PC-9 (cell line): ENCODE data around the gene ABCE1. TPM values are rescaled to one million over a fixed set of nuclear protein-coding genes. Genes with fewer than 3 reads are reported as not detected.

Experiments
- Bru-seq: library from RNA; stranded (reverse); fragments of 400-500 nt; gene quantifications from one replicate; lab custom pipeline; 2021; lab: Mats Ljungman, UMichigan
- BruChase-seq, 2 experiments: library from RNA; stranded (reverse); fragments of 400-500 nt; gene quantifications; one replicate each; lab custom pipeline; 2021; lab: Mats Ljungman, UMichigan
- BruUV-seq: library from RNA; stranded (reverse); fragments of 400-500 nt; replicated peaks from 2 replicates; lab custom pipeline; 2021; lab: Mats Ljungman, UMichigan
- CTCF ChIA-PET: fragments of 300-600 bp; sonication (Branson Sonifier 250); formaldehyde crosslinking; loops from one replicate; lab custom pipeline; 2022; ENCODE audit warnings: antibody characterized with exemption; lab: Charles Lee
- POLR2A ChIA-PET: fragments of 300-600 bp; sonication (Branson Sonifier 250); formaldehyde crosslinking; loops from one replicate; lab custom pipeline; 2022; ENCODE audit warnings: antibody characterized with exemption; ENCODE audit not compliant: unreplicated experiment; lab: Charles Lee
- DNase-seq, 2 experiments: peaks; one replicate each; pipeline versions ENCODE4 v3.0.0 to v3.0.0-alpha.2; 2015 to 2022; ENCODE audit warnings: mixed read lengths in 1 of 2
- H2AFZ ChIP-seq: fragments of 200-600 bp; sonication (generic); 2 replicates; pipeline ENCODE4 v1.8.1; 2017; ENCODE audit warnings: antibody characterized with exemption
- H3F3A ChIP-seq: fragments of 200-600 bp; sonication (generic); 2 replicates; pipeline ENCODE4 v1.8.1; 2017; ENCODE audit warnings: antibody characterized with exemption, mild to moderate bottlenecking, low read depth; ENCODE audit not compliant: insufficient read depth
- H3K27ac ChIP-seq: fragments of 200-600 bp; sonication (generic); 2 replicates; pipeline ENCODE4 v1.6.1; 2016; ENCODE audit warnings: mixed run types
- H3K27me3 ChIP-seq: fragments of 200-600 bp; sonication (generic); 2 replicates; pipeline ENCODE4 v1.6.1; 2016; ENCODE audit warnings: low read depth, mixed run types; ENCODE audit not compliant: insufficient read depth
- H3K36me3 ChIP-seq: fragments of 200-600 bp; sonication (generic); 2 replicates; pipeline ENCODE4 v1.6.1; 2016; ENCODE audit warnings: low read depth, mixed run types
- H3K4me1 ChIP-seq: fragments of 200-600 bp; sonication (generic); replicated peaks from 2 replicates; pipeline ENCODE4 v1.6.1; 2016; ENCODE audit warnings: mixed run types; ENCODE audit not compliant: insufficient read depth
- H3K4me2 ChIP-seq: fragments of 200-600 bp; sonication (generic); 2 replicates; pipeline ENCODE4 v1.6.1; 2017; ENCODE audit warnings: mixed run types
- H3K4me3 ChIP-seq: fragments of 200-600 bp; sonication (generic); 2 replicates; pipeline ENCODE4 v1.6.1; 2016; ENCODE audit warnings: mixed run types
- H3K79me2 ChIP-seq: fragments of 200-600 bp; sonication (generic); 2 replicates; pipeline ENCODE4 v1.6.1; 2017; ENCODE audit warnings: low read depth, mixed run types
- H3K9me2 ChIP-seq: fragments of 200-600 bp; sonication (generic); 2 replicates; pipeline ENCODE4 v1.8.1; 2017; ENCODE audit warnings: mild to moderate bottlenecking; ENCODE audit not compliant: insufficient read depth
- H3K9me3 ChIP-seq: fragments of 200-600 bp; sonication (generic); 2 replicates; pipeline ENCODE4 v1.8.1; 2016; ENCODE audit warnings: low read depth; ENCODE audit not compliant: insufficient read depth
- H4K20me1 ChIP-seq: fragments of 200-600 bp; sonication (generic); 2 replicates; pipeline ENCODE4 v1.8.1; 2017; ENCODE audit not compliant: insufficient read depth
- EZH2 ChIP-seq: fragments of 200-600 bp; sonication (generic); IDR thresholded peaks from 2 replicates; pipeline ENCODE4 v1.8.0; 2017; ENCODE audit warnings: antibody characterized with exemption, low read depth
- intact Hi-C: fragments of 100-400 bp; cut with micrococcal nuclease; formaldehyde crosslinking; loops from one replicate; pipeline ENCODE4 v1.10.0; 2022; ENCODE audit not compliant: unreplicated experiment
- long read RNA-seq: library from polyadenylated mRNA; stranded (forward); transcript quantifications from one replicate; pipeline ENCODE4 v2.0.0, GENCODE V29; 2022
- total RNA-seq: library from RNA; stranded (reverse); gene quantifications from 2 replicates; pipeline ENCODE4 v1.2.3, GENCODE V29; 2021
- TF ChIP-seq, protein P1 (sequence below): fragments of 200-600 bp; sonication (generic); conservative IDR thresholded peaks from 2 replicates; pipeline ENCODE4 v1.6.1; 2017; ENCODE audit warnings: mixed run types, antibody characterized with exemption, mild to moderate bottlenecking, moderate library complexity

ABCE1 gene
- total RNA-seq (55.1 and 60.6 TPM in 2 replicates), Bru-seq, nascent RNA (percentile 94 among the genes with signal in this experiment), BruChase-seq, experiment 1, labeled RNA remaining after a 2-hour chase (percentile 87 among the genes with signal in this experiment), BruChase-seq, experiment 2, labeled RNA remaining after a 6-hour chase (percentile 96 among the genes with signal in this experiment)
- long read RNA-seq, transcript ABCE1-201 (18 exons, 3,921 nt): major isoform, 46 of 63 reads
- long read RNA-seq, partial matches to known transcripts: 5 of 63 reads
- long read RNA-seq, other reads (novel, unspliced or antisense): 11 of 63 reads

DNA sequence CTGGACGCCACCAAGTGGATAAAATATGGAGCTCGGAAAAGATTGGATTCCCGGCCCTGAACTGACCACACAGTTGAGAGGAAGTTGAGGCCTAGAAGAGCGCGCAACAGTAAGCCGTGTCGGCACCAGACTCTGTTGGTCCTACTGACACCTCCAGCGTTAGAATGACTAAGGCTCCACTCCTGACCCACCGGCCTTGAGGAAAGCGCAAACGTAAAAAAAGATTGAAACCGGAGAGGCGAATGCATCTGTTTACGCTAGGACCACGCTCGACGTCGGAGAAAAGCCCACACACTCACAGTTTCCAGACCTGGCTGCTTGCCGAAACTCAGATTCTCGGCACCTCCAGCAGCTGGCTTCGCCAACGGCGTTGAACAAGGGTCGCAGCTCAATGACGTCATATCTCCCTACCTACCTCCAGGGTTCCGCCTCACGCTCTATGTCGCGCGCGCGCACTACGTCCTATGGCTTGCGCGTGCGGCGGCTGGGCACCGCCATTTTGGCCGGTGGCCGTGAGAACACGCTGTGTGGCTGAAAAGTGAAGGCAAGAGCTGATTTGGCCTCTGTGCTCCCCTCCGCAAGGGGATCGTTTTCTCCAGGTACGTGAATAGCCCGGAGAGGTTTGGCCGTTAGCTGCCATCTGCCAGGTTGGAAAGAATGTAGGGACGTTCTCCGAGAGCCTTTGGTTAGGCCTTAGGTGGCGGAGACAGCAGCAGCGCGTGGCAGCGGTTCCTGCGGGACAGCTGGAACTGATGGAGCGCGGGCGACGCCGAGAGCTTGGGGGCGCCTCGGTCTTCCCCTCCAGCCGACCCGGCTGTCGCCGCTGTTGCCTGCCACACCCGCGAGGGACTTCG lies at the start of gene ABCE1, which contains the start of gene ANAPC10:
Gene ABCE1, plus strand, starts transcription at position 491 of the 854 bp plus-strand sequence. CDS start 6,102 bp downstream, outside the sequence.
Gene ANAPC10, minus strand, starts transcription at position 376 of the 854 bp plus-strand sequence. CDS start 2,097 bp downstream, outside the sequence.
- DNase-seq: peak; percentile 86 to 90
- Histone ChIP-seq H3K27me3 (no peaks in the 10 kb centered on the region), H4K20me1 (peaks cover 20% of the 10 kb centered on the region), H3K4me2 (peak within 1 kb of the TSS; percentile 87), H3K9me2 (no peaks in the 10 kb centered on the region), H3K4me1 (peaks cover 20% of the 10 kb centered on the region), H3K79me2 (peaks cover 81% of the 10 kb centered on the region), H3K36me3 (0 out of 2 replicates have a peak, but pooled peaks cover 25% of the 10 kb centered on the region), H3K9me3 (no peaks in the 10 kb centered on the region), H3K27ac (peak within 1 kb of the TSS; percentile 82), H3F3A (peaks cover 7% of the 10 kb centered on the region; the same call in 1 of the 2 replicates), H3K4me3 (peak within 1 kb of the TSS; percentile 78), H2AFZ (peak within 1 kb of the TSS; percentile 94)
- CTCF ChIA-PET: interaction anchor here (0.6 kb wide), 1 partner anchor 84 kb away, joined by 5 read pairs; no protein-coding TSS in a partner anchor
- POLR2A ChIA-PET: interaction anchor here (0.5 to 0.7 kb wide), 9 partner anchors 31 to 1550 kb away, joined by 3 to 8 read pairs (median 4); no protein-coding TSS in a partner anchor
- TF ChIP-seq, protein P1, sequence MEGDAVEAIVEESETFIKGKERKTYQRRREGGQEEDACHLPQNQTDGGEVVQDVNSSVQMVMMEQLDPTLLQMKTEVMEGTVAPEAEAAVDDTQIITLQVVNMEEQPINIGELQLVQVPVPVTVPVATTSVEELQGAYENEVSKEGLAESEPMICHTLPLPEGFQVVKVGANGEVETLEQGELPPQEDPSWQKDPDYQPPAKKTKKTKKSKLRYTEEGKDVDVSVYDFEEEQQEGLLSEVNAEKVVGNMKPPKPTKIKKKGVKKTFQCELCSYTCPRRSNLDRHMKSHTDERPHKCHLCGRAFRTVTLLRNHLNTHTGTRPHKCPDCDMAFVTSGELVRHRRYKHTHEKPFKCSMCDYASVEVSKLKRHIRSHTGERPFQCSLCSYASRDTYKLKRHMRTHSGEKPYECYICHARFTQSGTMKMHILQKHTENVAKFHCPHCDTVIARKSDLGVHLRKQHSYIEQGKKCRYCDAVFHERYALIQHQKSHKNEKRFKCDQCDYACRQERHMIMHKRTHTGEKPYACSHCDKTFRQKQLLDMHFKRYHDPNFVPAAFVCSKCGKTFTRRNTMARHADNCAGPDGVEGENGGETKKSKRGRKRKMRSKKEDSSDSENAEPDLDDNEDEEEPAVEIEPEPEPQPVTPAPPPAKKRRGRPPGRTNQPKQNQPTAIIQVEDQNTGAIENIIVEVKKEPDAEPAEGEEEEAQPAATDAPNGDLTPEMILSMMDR: no peak
- TF ChIP-seq EZH2: no peak
- TSS peak; percentile 64 for BruUV-seq
- intact Hi-C loops: loop anchor here (5.0 kb wide), 1 partner anchor 519 kb away; the partner anchor contains the start of gene MMAA

- H3K4me2 ChIP-seq: no peak overlapping the region
- no peaks in the 10 kb centered on the region for H3K36me3 ChIP-seq
- H3K4me1 ChIP-seq: no peaks in the 10 kb centered on the region
- H3K9me2 ChIP-seq: no peaks in the 10 kb centered on the region
- no peak overlapping the region for H2AFZ ChIP-seq
- no peaks in the 10 kb centered on the region for H4K20me1 ChIP-seq
- intact Hi-C loops: no loop called here
- H3F3A ChIP-seq: no peaks in the 10 kb centered on the region
- TF ChIP-seq, protein P1: no peak
- no peaks in the 10 kb centered on the region for H3K79me2 ChIP-seq
- H3K27ac ChIP-seq: no peak overlapping the region
- ChIA-PET CTCF (no interaction called here), POLR2A (no interaction called here)
- no peak for DNase-seq
- H3K4me3 ChIP-seq: no peak overlapping the region
- BruUV-seq: no TSS peak
- no peaks in the 10 kb centered on the region for H3K9me3 ChIP-seq
- H3K27me3 ChIP-seq: no peaks in the 10 kb centered on the region
Observed at GRCh38 chr4:145048817-145049216, 49.3 kb upstream of the ABCE1 start.

- Histone ChIP-seq H3K9me2 (no peaks in the 10 kb centered on the region), H3K79me2 (no peaks in the 10 kb centered on the region), H3K27ac (no peak overlapping the region), H3K36me3 (no peaks in the 10 kb centered on the region), H3K4me3 (no peak overlapping the region), H3F3A (no peaks in the 10 kb centered on the region), H3K4me2 (no peak overlapping the region), H4K20me1 (no peaks in the 10 kb centered on the region), H3K4me1 (no peaks in the 10 kb centered on the region), H3K9me3 (no peaks in the 10 kb centered on the region), H2AFZ (no peak overlapping the region), H3K27me3 (no peaks in the 10 kb centered on the region)
- TF ChIP-seq, protein P1: no peak
- no peak for TF ChIP-seq EZH2
- intact Hi-C loops: no loop called here
- no peak for DNase-seq
- ChIA-PET CTCF (no interaction called here), POLR2A (no interaction called here)
- no TSS peak for BruUV-seq
Observed at GRCh38 chr4:145049241-145049640, 48.9 kb upstream of the ABCE1 start.
